Liver (tissue), 9 donors: ENCODE data around the gene LSM10. TPM values are rescaled to one million over a fixed set of nuclear protein-coding genes. Genes with fewer than 3 reads are reported as not detected.

Experiments used
- DNase-seq: peaks from one replicate; pipeline ENCODE4 v3.0.0-alpha.2; 2017; ENCODE audit warnings: low spot score
- H3K27ac ChIP-seq, 2 donors: one replicate each; pipeline ENCODE4 v1.7.0; 2013; ENCODE audit warnings: inconsistent platforms in 2 of 2, low read length in 2 of 2, control low read depth in 1 of 2, low read depth in 1 of 2, mild to moderate bottlenecking in 1 of 2
- H3K27me3 ChIP-seq, 4 donors: one replicate each; pipeline versions ENCODE4 v1.6.1 to v1.7.0; 2013; ENCODE audit warnings: low read length in 3 of 4, inconsistent platforms in 1 of 4, mild to moderate bottlenecking in 1 of 4, moderate library complexity in 1 of 4; ENCODE audit not compliant: control insufficient read depth in 4 of 4, insufficient read depth in 4 of 4
- H3K36me3 ChIP-seq, 4 donors: one replicate each; pipeline versions ENCODE4 v1.6.1 to v1.7.0; 2013; ENCODE audit warnings: low read length in 3 of 4, mild to moderate bottlenecking in 3 of 4, low read depth in 1 of 4, moderate library complexity in 1 of 4; ENCODE audit not compliant: control insufficient read depth in 4 of 4, insufficient read depth in 3 of 4
- H3K4me1 ChIP-seq, 4 donors: one replicate each; pipeline versions ENCODE4 v1.6.1 to v1.7.0; 2013; ENCODE audit warnings: low read length in 3 of 4, mild to moderate bottlenecking in 3 of 4, moderate library complexity in 1 of 4; ENCODE audit not compliant: control insufficient read depth in 4 of 4, insufficient read depth in 4 of 4
- H3K4me3 ChIP-seq, 3 donors: one replicate each; pipeline versions ENCODE4 v1.6.1 to v1.7.0; 2013; ENCODE audit warnings: low read length in 3 of 3, control low read depth in 1 of 3, low read depth in 1 of 3, mild to moderate bottlenecking in 1 of 3
- H3K9ac ChIP-seq, 2 donors: one replicate each; pipeline ENCODE4 v1.7.0; 2013; ENCODE audit warnings: low read length in 2 of 2, mild to moderate bottlenecking in 2 of 2, moderate library complexity in 2 of 2, control low read depth in 1 of 2, low read depth in 1 of 2
- H3K9me3 ChIP-seq, 4 donors: one replicate each; pipeline versions ENCODE4 v1.6.1 to v1.7.0; 2013; ENCODE audit warnings: low read length in 3 of 4; ENCODE audit not compliant: control insufficient read depth in 4 of 4
- EGR1 ChIP-seq, 2 donors: IDR thresholded peaks; 2 replicates each; pipeline ENCODE4 v1.6.1; 2016 to 2018; ENCODE audit warnings: antibody characterized with exemption in 2 of 2, low read depth in 2 of 2
- FOXA2 ChIP-seq: IDR thresholded peaks from 2 replicates; pipeline ENCODE4 v1.6.1; 2016; ENCODE audit warnings: antibody characterized with exemption
- HNF4A ChIP-seq, 2 donors: conservative IDR thresholded peaks; 2 replicates each; pipeline ENCODE4 v1.6.1; 2016; ENCODE audit warnings: antibody characterized with exemption in 2 of 2, mild to moderate bottlenecking in 2 of 2
- RAD21 ChIP-seq, 2 donors: IDR thresholded peaks; 2 replicates each; pipeline ENCODE4 v1.6.1; 2016; ENCODE audit warnings: antibody characterized with exemption in 2 of 2, mild to moderate bottlenecking in 2 of 2
- RXRA ChIP-seq, 2 donors: IDR thresholded peaks; 2 replicates each; pipeline ENCODE4 v1.6.1; 2017 to 2018; ENCODE audit warnings: antibody characterized with exemption in 2 of 2, mild to moderate bottlenecking in 1 of 2
- SP1 ChIP-seq: IDR thresholded peaks from 2 replicates; pipeline ENCODE4 v1.6.1; 2018; ENCODE audit warnings: antibody characterized with exemption, mild to moderate bottlenecking
- YY1 ChIP-seq: IDR thresholded peaks from 2 replicates; pipeline ENCODE4 v1.6.1; 2016; ENCODE audit warnings: antibody characterized with exemption, mild to moderate bottlenecking
- WGBS: extraction: QIAGEN DNeasy Blood & Tissue Kit; methylation state at CpG from one replicate; pipeline ENCODE4 v1.1.7; 2013; 5-methylcytosine and 5-hydroxymethylcytosine counted together
- polyA plus RNA-seq, 2 donors: library from polyadenylated mRNA; stranded (reverse) in 1 of 2; unstranded in 1 of 2; fragments of 200-250 nt in 1 of 2; fragments of >200 nt in 1 of 2; fragmentation: Nextera tagmentation in 1 of 2; extraction: Ambion mirVana in 1 of 2; gene quantifications; one replicate each; pipeline versions ENCODE4 v1.2.1 to v1.2.3, GENCODE V29; 2013 to 2015
- total RNA-seq, 2 donors: library from RNA; depleted of rRNA; stranded (reverse); fragments of >200 nt; gene quantifications; one replicate each; pipeline ENCODE4 v1.2.3, GENCODE V29; 2014
- TF ChIP-seq, protein P1 (sequence below): IDR thresholded peaks from 2 replicates; pipeline ENCODE4 v1.6.1; 2016; ENCODE audit warnings: antibody characterized with exemption, mild to moderate bottlenecking
- TF ChIP-seq, protein P2 (sequence below): IDR thresholded peaks from 2 replicates; pipeline ENCODE4 v1.6.1; 2016; ENCODE audit warnings: antibody characterized with exemption
- TF ChIP-seq, protein P3 (sequence below): IDR thresholded peaks from 2 replicates; pipeline ENCODE4 v1.6.1; 2016; ENCODE audit warnings: antibody characterized with exemption
- TF ChIP-seq, protein P4 (sequence below): IDR thresholded peaks from 2 replicates; pipeline ENCODE4 v1.6.1; 2016; ENCODE audit warnings: antibody characterized with exemption
- donor health status: healthy.
- donor health status: healthy.
- donor health status: healthy.
- donor health status: healthy.
- donor health status: healthy.

The LSM10 gene
- total and polyA plus RNA-seq, 4 donors = 6.2 to 45.2 (median 24.1) TPM

DNA sequence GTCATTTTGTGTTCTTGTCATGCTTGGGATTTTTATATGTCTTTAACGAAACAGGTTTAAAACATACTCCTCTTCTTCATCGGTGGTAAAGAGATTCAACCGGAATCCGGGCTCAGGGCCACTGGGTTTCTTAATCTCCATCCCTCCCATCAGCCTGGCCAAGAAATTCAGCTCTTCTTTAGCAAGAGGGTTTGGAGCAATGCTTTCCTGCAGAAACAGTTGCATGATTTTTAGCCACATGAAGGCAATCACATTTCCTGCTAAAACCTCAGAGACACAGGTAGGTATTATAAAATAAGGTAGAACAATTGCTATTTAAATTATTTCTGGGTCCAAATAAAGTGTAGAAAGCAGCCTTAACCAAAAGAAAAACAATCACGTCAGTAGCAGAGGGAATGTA is 22.7 kb upstream of the LSM10 start:
- no peaks in the 10 kb centered on the region for H3K27me3 ChIP-seq
- no peak for DNase-seq
- H3K9ac ChIP-seq = no peak overlapping the region
- H3K27ac ChIP-seq = no peak overlapping the region
- H3K36me3 ChIP-seq = peaks cover 0 to 2% (median under 1%) of the 10 kb centered on the region in 4 donors
- H3K4me3 ChIP-seq = no peak overlapping the region
- no peaks in the 10 kb centered on the region for H3K9me3 ChIP-seq
- H3K4me1 ChIP-seq = peaks cover 0 to 4% (median 2%) of the 10 kb centered on the region in 4 donors
- 32% methylated on average over 5 of the region's 5 CpGs for WGBS
- no peak for TF ChIP-seq HNF4A (conservative IDR thresholded peaks at IDR 0.05)
- TF ChIP-seq, protein P1, sequence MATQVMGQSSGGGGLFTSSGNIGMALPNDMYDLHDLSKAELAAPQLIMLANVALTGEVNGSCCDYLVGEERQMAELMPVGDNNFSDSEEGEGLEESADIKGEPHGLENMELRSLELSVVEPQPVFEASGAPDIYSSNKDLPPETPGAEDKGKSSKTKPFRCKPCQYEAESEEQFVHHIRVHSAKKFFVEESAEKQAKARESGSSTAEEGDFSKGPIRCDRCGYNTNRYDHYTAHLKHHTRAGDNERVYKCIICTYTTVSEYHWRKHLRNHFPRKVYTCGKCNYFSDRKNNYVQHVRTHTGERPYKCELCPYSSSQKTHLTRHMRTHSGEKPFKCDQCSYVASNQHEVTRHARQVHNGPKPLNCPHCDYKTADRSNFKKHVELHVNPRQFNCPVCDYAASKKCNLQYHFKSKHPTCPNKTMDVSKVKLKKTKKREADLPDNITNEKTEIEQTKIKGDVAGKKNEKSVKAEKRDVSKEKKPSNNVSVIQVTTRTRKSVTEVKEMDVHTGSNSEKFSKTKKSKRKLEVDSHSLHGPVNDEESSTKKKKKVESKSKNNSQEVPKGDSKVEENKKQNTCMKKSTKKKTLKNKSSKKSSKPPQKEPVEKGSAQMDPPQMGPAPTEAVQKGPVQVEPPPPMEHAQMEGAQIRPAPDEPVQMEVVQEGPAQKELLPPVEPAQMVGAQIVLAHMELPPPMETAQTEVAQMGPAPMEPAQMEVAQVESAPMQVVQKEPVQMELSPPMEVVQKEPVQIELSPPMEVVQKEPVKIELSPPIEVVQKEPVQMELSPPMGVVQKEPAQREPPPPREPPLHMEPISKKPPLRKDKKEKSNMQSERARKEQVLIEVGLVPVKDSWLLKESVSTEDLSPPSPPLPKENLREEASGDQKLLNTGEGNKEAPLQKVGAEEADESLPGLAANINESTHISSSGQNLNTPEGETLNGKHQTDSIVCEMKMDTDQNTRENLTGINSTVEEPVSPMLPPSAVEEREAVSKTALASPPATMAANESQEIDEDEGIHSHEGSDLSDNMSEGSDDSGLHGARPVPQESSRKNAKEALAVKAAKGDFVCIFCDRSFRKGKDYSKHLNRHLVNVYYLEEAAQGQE = no peak
- TF ChIP-seq SP1 = no peak
- TF ChIP-seq FOXA2 = no peak
- TF ChIP-seq, protein P2, sequence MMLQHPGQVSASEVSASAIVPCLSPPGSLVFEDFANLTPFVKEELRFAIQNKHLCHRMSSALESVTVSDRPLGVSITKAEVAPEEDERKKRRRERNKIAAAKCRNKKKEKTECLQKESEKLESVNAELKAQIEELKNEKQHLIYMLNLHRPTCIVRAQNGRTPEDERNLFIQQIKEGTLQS = no peak
- TF ChIP-seq EGR1 (IDR thresholded peaks at IDR 0.05; ENCODE audit: low read depth in 2 of 2) = no peak

DNA sequence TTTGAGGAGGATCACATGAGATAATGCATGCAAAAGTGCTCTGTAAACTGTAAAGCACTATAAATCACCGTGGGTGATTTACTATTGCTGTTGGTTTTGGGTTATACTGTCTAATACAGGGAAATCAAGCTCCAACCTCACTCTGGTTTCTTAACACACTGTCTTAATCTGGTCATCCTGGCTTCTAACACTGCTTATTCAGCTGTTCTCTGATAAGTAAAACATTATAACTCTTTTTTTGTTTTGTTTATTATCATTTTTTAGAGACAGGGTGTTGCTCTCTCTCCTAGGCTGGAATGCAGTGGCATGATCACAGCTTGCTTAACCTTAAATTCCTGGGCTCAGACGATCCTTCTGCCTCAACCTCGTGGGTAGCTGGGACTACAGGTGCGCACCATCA is 21.9 kb upstream of the LSM10 start:
- DNase-seq = no peak
- Histone ChIP-seq H3K9ac (no peak overlapping the region), H3K9me3 (no peaks in the 10 kb centered on the region), H3K4me1 (peaks cover 0 to 4% (median 2%) of the 10 kb centered on the region in 4 donors), H3K36me3 (peaks cover 0 to 2% (median under 1%) of the 10 kb centered on the region in 4 donors), H3K27me3 (no peaks in the 10 kb centered on the region), H3K27ac (no peak overlapping the region), H3K4me3 (no peak overlapping the region)
- 91% methylated on average over 4 of the region's 4 CpGs for WGBS
- no peak for TF ChIP-seq YY1
- TF ChIP-seq, protein P3, sequence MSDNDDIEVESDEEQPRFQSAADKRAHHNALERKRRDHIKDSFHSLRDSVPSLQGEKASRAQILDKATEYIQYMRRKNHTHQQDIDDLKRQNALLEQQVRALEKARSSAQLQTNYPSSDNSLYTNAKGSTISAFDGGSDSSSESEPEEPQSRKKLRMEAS = no peak
- no peak for TF ChIP-seq RAD21 (IDR thresholded peaks at IDR 0.05)
- TF ChIP-seq, protein P1 = no peak
- TF ChIP-seq, protein P4, sequence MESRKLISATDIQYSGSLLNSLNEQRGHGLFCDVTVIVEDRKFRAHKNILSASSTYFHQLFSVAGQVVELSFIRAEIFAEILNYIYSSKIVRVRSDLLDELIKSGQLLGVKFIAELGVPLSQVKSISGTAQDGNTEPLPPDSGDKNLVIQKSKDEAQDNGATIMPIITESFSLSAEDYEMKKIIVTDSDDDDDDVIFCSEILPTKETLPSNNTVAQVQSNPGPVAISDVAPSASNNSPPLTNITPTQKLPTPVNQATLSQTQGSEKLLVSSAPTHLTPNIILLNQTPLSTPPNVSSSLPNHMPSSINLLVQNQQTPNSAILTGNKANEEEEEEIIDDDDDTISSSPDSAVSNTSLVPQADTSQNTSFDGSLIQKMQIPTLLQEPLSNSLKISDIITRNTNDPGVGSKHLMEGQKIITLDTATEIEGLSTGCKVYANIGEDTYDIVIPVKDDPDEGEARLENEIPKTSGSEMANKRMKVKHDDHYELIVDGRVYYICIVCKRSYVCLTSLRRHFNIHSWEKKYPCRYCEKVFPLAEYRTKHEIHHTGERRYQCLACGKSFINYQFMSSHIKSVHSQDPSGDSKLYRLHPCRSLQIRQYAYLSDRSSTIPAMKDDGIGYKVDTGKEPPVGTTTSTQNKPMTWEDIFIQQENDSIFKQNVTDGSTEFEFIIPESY = no peak
- TF ChIP-seq HNF4A (conservative IDR thresholded peaks at IDR 0.05) = no peak
- no peak for TF ChIP-seq RXRA (IDR thresholded peaks at IDR 0.05)
